Neural cell (in vitro differentiated cells): Measurements from ENCODE around the gene ZNF22. TPM values are rescaled to one million over a fixed set of nuclear protein-coding genes. Genes with fewer than 3 reads are reported as not detected.

Experiments
- H2AFZ ChIP-seq: fragments of 200-600, 300-800 bp; sonication (generic), shearing (Covaris generic); 2 replicates; pipeline ENCODE4 v1.6.0; 2014; ENCODE audit warnings: low read depth, mild to moderate bottlenecking, antibody characterized with exemption, low read length, moderate library complexity
- H3F3A ChIP-seq: fragments of 200-600 bp; shearing (Covaris generic); 2 replicates; pipeline ENCODE4 v1.6.1; 2016; ENCODE audit warnings: mild to moderate bottlenecking, moderate library complexity, mixed read lengths, antibody characterized with exemption, low read length; ENCODE audit not compliant: insufficient read depth, poor library complexity, severe bottlenecking
- H3K27ac ChIP-seq: fragments of 200-600, 300-800 bp; sonication (generic), shearing (Covaris generic); 2 replicates; pipeline ENCODE4 v1.5.1; 2014; ENCODE audit warnings: mild to moderate bottlenecking, low read length, moderate library complexity
- H3K27me3 ChIP-seq: fragments of 300-800, 200-600 bp; sonication (generic), shearing (Covaris generic); 2 replicates; pipeline ENCODE4 v1.6.0; 2014; ENCODE audit warnings: mild to moderate bottlenecking, low read depth, low read length, moderate library complexity; ENCODE audit not compliant: insufficient read depth
- H3K36me3 ChIP-seq: fragments of 300-800, 200-600 bp; sonication (generic), shearing (Covaris generic); 2 replicates; pipeline ENCODE4 v1.5.1; 2014; ENCODE audit warnings: mild to moderate bottlenecking, antibody characterized with exemption, low read length, moderate library complexity; ENCODE audit not compliant: insufficient read depth
- H3K4me2 ChIP-seq: fragments of 300-800, 200-600 bp; sonication (generic), shearing (Covaris generic); 2 replicates; pipeline ENCODE4 v1.6.0; 2014; ENCODE audit warnings: mild to moderate bottlenecking, low read length
- H3K4me3 ChIP-seq: fragments of 300-800, 200-600 bp; sonication (generic), shearing (Covaris generic); 2 replicates; pipeline ENCODE4 v1.5.1; 2014; ENCODE audit warnings: mild to moderate bottlenecking, low read length, moderate library complexity
- H3K79me2 ChIP-seq: fragments of 200-600 bp; shearing (Covaris generic); replicated peaks from 2 replicates; pipeline ENCODE4 v1.6.0; 2014; ENCODE audit warnings: mild to moderate bottlenecking, low read length, moderate library complexity; ENCODE audit not compliant: insufficient read depth
- H3K9ac ChIP-seq: fragments of 300-800, 200-600 bp; sonication (generic), shearing (Covaris generic); 2 replicates; pipeline ENCODE4 v1.6.1; 2016; ENCODE audit warnings: mild to moderate bottlenecking, low read length, mixed read lengths
- H3K9me2 ChIP-seq: fragments of 200-600 bp; shearing (Covaris generic); 2 replicates; pipeline ENCODE4 v1.6.1; 2016; ENCODE audit warnings: mild to moderate bottlenecking, low read length, mixed read lengths; ENCODE audit not compliant: insufficient read depth
- H3K9me3 ChIP-seq: fragments of 200-600, 300-800 bp; sonication (generic), shearing (Covaris generic); 2 replicates; pipeline ENCODE4 v1.6.1; 2016; ENCODE audit warnings: mild to moderate bottlenecking, mixed run types, low read length, moderate library complexity, mixed read lengths
- H4K20me1 ChIP-seq: fragments of 200-600 bp; shearing (Covaris generic); 2 replicates; pipeline ENCODE4 v1.6.1; 2016; ENCODE audit warnings: mild to moderate bottlenecking, mixed run types; ENCODE audit not compliant: insufficient read depth
- CTCF ChIP-seq: fragments of 450-650 bp; IDR thresholded peaks from 2 replicates; pipeline ENCODE4 v1.5.1; 2014; ENCODE audit warnings: antibody characterized with exemption, mild to moderate bottlenecking, moderate library complexity; ENCODE audit not compliant: poor library complexity, severe bottlenecking
- EP300 ChIP-seq: fragments of 450-650 bp; conservative IDR thresholded peaks from 2 replicates; pipeline ENCODE4 v1.6.1; 2014; ENCODE audit warnings: antibody characterized with exemption, mild to moderate bottlenecking, moderate library complexity; ENCODE audit not compliant: poor library complexity, severe bottlenecking
- EZH2 ChIP-seq: fragments of 200-600, 300-800 bp; shearing (Covaris generic), sonication (generic); IDR thresholded peaks from 2 replicates; pipeline ENCODE4 v1.6.1; 2014; ENCODE audit warnings: antibody characterized with exemption, low read length, borderline replicate concordance, mild to moderate bottlenecking; ENCODE audit not compliant: insufficient read depth, poor library complexity, severe bottlenecking
- MXI1 ChIP-seq: fragments of 450-650 bp; conservative IDR thresholded peaks from 2 replicates; pipeline ENCODE4 v1.6.1; 2014; ENCODE audit warnings: antibody characterized with exemption, mild to moderate bottlenecking; ENCODE audit not compliant: poor library complexity, severe bottlenecking
- POLR2AphosphoS5 ChIP-seq: IDR thresholded peaks from 2 replicates; pipeline ENCODE4 v1.6.1; 2012
- RAD21 ChIP-seq: fragments of 450-650 bp; conservative IDR thresholded peaks from 2 replicates; pipeline ENCODE4 v1.6.1; 2014; ENCODE audit warnings: antibody characterized with exemption, mild to moderate bottlenecking, moderate library complexity
- REST ChIP-seq: IDR thresholded peaks from 2 replicates; pipeline ENCODE4 v1.6.1; 2012; ENCODE audit warnings: borderline replicate concordance
- SMC3 ChIP-seq: fragments of 450-650 bp; conservative IDR thresholded peaks from 2 replicates; pipeline ENCODE4 v1.6.1; 2014; ENCODE audit warnings: antibody characterized with exemption, mild to moderate bottlenecking, moderate library complexity; ENCODE audit not compliant: poor library complexity
- TAF1 ChIP-seq: IDR thresholded peaks from 2 replicates; pipeline ENCODE4 v1.6.1; 2012; ENCODE audit warnings: low read depth
- polyA plus RNA-seq: library from polyadenylated mRNA; depleted of rRNA; stranded (reverse); fragments of >200 nt; gene quantifications from 2 replicates; pipeline ENCODE4 v1.2.3, GENCODE V29; 2014

ZNF22 gene
- polyA plus RNA-seq, 1 donor from 2014 or later: 32.9 TPM

- Histone ChIP-seq H3K27me3 (no peaks in the 10 kb centered on the region), H3K9ac (no peak overlapping the region), H3K4me3 (no peak overlapping the region), H3F3A (no peaks in the 10 kb centered on the region), H3K4me2 (no peak overlapping the region), H4K20me1 (no peaks in the 10 kb centered on the region), H3K79me2 (no peaks in the 10 kb centered on the region), H3K9me3 (no peaks in the 10 kb centered on the region), H3K27ac (no peak overlapping the region), H3K36me3 (no peaks in the 10 kb centered on the region), H2AFZ (no peak overlapping the region), H3K9me2 (no peaks in the 10 kb centered on the region)
- TF ChIP-seq EZH2 (no peak), REST (no peak), CTCF (no peak), TAF1 (no peak), SMC3 (no peak), MXI1 (no peak), RAD21 (no peak), EP300 (no peak), POLR2AphosphoS5 (no peak)
Observed at GRCh38 chr10:45034301-45034700, 33.6 kb downstream of the ZNF22 start.

GRCh38 chr10:45035673-45036072 is 35.0 kb downstream of the ZNF22 start:
- Histone ChIP-seq H2AFZ (no peak overlapping the region), H3K4me2 (no peak overlapping the region), H3K9me3 (no peaks in the 10 kb centered on the region), H3K27ac (no peak overlapping the region), H4K20me1 (no peaks in the 10 kb centered on the region), H3F3A (no peaks in the 10 kb centered on the region), H3K9me2 (no peaks in the 10 kb centered on the region), H3K27me3 (no peaks in the 10 kb centered on the region), H3K4me3 (no peak overlapping the region), H3K36me3 (no peaks in the 10 kb centered on the region), H3K79me2 (no peaks in the 10 kb centered on the region), H3K9ac (no peak overlapping the region)
- TF ChIP-seq RAD21 (no peak), SMC3 (no peak), MXI1 (no peak), POLR2AphosphoS5 (no peak), REST (no peak), CTCF (no peak), EP300 (no peak), TAF1 (no peak), EZH2 (no peak)
